GM12873 (cell line): ENCODE data around the gene EMID1.

Source experiments
- TF ChIP-seq, protein P1 (sequence below): IDR thresholded peaks from 2 replicates; pipeline ENCODE4 v1.5.1; 2012; ENCODE audit warnings: low read depth, mild to moderate bottlenecking, moderate library complexity, low read length, control low read depth; ENCODE audit not compliant: insufficient read depth; ENCODE audit errors: missing control alignments

EMID1 gene

DNA sequence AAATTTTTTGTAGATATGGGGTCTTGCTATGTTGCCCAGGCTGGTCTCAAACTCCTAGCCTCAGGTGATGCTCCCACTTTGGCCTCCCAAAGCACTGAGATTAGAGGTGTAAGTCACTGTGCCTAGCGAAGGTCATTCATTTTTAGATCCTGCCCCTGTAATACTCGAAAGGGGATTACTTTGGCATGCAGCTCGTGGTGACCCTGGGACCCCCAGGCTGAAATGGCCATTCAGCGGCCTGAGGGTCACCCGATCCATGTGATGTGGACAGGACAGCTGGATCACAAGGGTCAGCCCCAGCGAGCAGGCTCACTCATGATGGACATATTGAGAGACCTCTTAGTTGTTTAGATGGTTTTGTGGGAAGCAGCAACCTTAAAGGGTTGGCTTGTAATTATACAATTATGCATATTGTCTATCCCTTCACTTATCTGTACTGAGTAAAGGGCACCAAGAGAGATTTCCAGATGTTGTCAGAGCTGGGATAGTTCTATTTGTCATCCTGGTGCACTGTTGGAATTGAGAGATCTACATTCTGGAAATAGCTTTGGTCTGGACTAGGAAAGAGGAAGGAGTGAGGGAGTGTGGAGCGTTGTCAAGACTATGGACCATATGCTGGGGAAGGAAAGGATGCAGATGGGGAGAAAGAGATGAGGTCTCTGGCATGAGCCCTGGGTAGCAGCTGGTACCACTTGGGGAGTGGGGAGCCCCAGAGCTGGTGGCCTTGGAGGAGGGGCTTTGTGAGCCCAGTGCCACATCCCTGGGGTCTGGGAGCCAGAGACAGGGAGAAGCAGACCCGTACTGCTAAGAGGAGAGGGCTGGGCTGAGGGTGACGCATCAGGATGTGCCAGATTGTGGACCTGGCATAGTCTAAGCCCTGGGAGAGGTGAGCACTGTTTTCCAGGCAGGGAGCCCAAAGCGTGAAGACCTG lies 46.5 kb downstream of the EMID1 start:
- TF ChIP-seq, protein P1, sequence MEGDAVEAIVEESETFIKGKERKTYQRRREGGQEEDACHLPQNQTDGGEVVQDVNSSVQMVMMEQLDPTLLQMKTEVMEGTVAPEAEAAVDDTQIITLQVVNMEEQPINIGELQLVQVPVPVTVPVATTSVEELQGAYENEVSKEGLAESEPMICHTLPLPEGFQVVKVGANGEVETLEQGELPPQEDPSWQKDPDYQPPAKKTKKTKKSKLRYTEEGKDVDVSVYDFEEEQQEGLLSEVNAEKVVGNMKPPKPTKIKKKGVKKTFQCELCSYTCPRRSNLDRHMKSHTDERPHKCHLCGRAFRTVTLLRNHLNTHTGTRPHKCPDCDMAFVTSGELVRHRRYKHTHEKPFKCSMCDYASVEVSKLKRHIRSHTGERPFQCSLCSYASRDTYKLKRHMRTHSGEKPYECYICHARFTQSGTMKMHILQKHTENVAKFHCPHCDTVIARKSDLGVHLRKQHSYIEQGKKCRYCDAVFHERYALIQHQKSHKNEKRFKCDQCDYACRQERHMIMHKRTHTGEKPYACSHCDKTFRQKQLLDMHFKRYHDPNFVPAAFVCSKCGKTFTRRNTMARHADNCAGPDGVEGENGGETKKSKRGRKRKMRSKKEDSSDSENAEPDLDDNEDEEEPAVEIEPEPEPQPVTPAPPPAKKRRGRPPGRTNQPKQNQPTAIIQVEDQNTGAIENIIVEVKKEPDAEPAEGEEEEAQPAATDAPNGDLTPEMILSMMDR: no peak

DNA sequence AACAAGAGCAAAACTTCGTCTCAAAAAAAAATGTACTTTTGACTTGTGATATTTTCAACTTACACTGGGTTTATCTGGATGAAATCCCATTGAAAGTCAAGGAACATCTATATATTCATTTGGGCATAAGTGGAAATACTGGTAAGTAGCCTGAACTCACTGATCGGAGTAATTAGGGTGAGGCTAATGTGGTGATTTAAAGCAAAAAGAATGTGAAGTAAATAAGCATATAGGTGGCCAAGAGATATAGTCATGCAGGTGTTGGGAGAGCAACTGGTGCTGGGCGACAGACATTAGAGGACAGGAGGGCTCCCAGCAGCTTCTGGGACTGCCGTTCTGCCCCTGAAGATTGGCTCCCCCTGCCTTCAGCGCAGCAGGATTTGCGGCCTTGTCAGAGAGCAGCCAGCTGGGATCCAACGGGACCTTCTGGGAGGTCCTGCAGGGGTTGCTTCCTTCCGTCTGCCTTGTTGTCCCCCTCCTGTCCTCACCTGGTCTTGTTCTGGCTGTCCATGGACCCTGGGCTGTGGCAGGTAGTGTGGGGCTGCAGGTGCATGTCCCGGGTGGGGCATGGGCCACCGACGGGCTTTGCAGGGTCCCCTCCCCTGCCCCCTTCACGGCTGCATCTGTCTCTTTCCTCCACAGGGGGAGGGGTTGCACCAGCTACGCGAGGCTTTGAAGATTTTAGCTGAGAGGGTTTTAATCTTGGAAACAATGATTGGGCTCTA lies 48.0 kb downstream of the EMID1 start:
- TF ChIP-seq, protein P1: no peak

DNA sequence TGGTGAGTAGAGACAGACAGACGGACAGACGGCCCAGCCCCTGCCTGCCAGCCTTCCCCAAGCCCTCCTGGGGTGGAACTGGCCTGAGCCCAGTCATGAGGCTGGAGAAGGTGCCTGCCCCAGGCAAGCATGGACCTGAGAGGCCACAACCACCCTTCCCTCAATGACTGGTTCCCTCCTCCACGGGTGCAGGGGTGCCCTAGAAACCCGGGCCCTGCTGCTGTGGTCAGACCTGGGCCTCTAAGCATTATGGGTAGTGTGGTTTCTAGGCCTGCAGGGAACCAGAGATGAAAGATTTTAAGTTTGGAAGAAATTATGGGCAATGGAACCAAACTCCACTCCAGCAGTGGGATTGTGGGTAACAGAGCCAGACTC lies 48.6 kb downstream of the EMID1 start:
- TF ChIP-seq, protein P1: no peak

DNA sequence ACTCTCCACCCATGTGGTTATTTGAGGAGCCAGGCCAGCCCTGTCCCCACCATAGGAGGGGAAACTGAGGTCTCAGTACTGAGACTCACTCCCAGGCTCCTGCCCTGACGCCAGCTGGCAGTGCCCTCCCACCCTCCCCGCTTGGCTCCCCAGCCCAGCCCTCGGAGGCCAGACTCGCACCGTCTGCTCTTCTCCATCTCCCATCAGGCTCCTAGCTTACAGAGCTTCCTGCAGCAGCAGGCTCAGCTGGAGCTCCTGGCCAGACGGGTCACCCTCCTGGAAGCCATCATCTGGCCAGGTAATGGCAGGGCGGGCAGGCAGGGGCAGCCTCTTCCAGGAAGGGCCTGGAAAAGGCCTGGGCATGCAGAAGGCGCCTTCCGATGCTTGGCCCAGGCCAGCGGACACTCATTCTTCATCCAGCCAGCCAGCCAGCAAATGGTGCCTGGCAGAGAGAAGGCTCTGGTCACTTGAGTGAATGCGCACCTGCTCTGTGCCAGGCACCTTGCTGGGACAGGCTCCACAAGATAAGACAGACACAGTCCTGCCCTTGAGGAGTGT lies 49.4 kb downstream of the EMID1 start:
- TF ChIP-seq, protein P1: no peak

DNA sequence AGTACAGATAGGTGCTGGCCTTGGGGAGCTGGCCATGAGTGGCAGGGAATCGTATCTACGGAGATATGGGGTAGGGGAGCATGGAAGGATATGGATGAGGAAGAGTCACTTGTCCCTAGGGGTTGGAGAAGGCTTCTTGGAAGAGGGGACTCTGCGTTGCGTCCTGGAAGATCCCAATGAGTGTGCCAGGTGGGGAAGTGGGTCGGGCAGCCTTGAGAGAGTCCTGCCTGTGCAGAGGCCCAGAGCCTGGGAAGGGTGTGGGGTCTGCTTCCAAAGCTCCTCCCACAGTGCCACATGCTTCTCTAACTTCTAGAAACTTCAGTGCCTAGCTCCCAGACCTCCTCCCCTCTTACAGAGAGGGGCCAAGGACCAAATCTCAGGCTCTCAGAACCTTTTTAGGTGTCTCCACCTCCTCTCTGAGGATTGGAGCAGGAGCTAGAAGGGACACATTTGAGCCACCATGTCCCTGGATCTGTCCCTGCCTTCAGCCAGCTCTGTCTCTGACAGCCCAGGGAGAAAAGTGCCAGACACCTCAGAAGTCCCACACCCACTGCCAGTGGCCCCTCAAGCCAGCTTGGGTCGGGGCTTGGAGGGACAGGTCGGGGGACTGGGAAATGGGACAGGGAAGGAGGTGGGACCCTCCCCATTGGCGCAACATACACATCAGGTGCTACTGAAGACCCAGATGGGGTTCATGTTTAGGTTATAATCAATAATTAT lies 51.1 kb downstream of the EMID1 start:
- TF ChIP-seq, protein P1: no peak

DNA sequence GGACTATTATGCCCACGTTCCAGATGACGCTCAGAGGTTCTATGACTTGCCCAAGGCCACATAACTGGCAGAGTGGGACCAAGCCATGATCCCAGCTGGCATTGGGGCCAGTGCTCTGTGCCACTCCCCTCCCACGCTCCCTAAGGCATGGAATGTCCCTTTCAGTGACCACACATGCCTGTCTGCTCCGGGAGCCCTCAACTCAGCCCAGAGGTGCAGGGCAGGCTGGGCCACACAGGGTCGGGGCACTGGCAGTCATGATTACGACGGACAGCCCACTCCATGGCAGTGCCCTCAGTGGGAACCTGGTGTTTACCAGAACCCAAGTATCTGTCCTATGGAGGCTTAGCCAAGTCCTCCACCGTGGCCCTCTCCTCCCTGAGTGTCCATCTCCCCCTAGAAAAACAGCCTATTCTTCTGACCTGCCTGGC lies 52.1 kb downstream of the EMID1 start:
- TF ChIP-seq, protein P1: no peak
